Small intestine (tissue), 7 donors: ENCODE data around the gene TAX1BP1. TPM values are rescaled to one million over a fixed set of nuclear protein-coding genes. Genes with fewer than 3 reads are reported as not detected.
A peak's percentile ranks its signal among the peaks of the same experiment; 100 is the strongest.

Experiments
- DNase-seq, 2 donors: peaks; one replicate each; pipeline versions ENCODE4 v3.0.0 to v3.0.0-alpha.2; 2013
- FAIRE-seq: peaks from 2 replicates; lab custom pipeline; 2012; peaks lifted over from hg19 to GRCh38; lab: Jason Lieb, UNC
- H3K27ac ChIP-seq, 3 donors: one replicate each; pipeline ENCODE4 v1.5.1; 2013; ENCODE audit warnings: low read length in 2 of 3, mild to moderate bottlenecking in 2 of 3, control low read depth in 1 of 3, inconsistent platforms in 1 of 3, low read depth in 1 of 3, moderate library complexity in 1 of 3
- H3K27me3 ChIP-seq, 3 donors: one replicate each; pipeline ENCODE4 v1.6.1; 2013; ENCODE audit warnings: low read length in 3 of 3, inconsistent platforms in 1 of 3; ENCODE audit not compliant: control insufficient read depth in 3 of 3, insufficient read depth in 3 of 3
- H3K36me3 ChIP-seq, 3 donors: one replicate each; pipeline ENCODE4 v1.6.1; 2013; ENCODE audit warnings: low read length in 3 of 3, inconsistent platforms in 1 of 3, low read depth in 1 of 3, mild to moderate bottlenecking in 1 of 3, moderate library complexity in 1 of 3; ENCODE audit not compliant: control insufficient read depth in 3 of 3, insufficient read depth in 2 of 3
- H3K4me1 ChIP-seq, 3 donors: one replicate each; pipeline ENCODE4 v1.6.1; 2013; ENCODE audit warnings: low read length in 2 of 3, inconsistent platforms in 1 of 3, low read depth in 1 of 3, mild to moderate bottlenecking in 1 of 3, moderate library complexity in 1 of 3; ENCODE audit not compliant: control insufficient read depth in 3 of 3, insufficient read depth in 2 of 3
- H3K4me3 ChIP-seq, 3 donors: one replicate each; pipeline ENCODE4 v1.5.1; 2013; ENCODE audit warnings: low read length in 3 of 3, control low read depth in 1 of 3, inconsistent platforms in 1 of 3, low read depth in 1 of 3, mild to moderate bottlenecking in 1 of 3, moderate library complexity in 1 of 3
- H3K9me3 ChIP-seq, 2 donors: one replicate each; pipeline ENCODE4 v1.6.1; 2013; ENCODE audit warnings: low read depth in 1 of 2, low read length in 1 of 2; ENCODE audit not compliant: control insufficient read depth in 2 of 2, insufficient read depth in 1 of 2
- WGBS, 3 donors: extraction: QIAGEN DNeasy Blood & Tissue Kit; methylation state at CpG; one replicate each; pipeline ENCODE4 v1.1.7; 2013; 5-methylcytosine and 5-hydroxymethylcytosine counted together
- polyA plus RNA-seq, 4 donors: library from polyadenylated mRNA; stranded (reverse) in 3 of 4; unstranded in 1 of 4; fragments of 200-250 nt in 3 of 4; fragments of 120-200 nt in 1 of 4; gene quantifications; one replicate each; pipeline versions ENCODE4 v1.2.1 to v1.2.3, GENCODE V29; 2013
- donor health status: healthy with polysubstance abuse.
- donor health status: control.
- donor health status: control.
- donor health status: Bipolar disorder and iron deficiency.
- donor health status: healthy.

TAX1BP1 gene
- polyA plus RNA-seq, 4 donors: 60.8 to 96.6 (median 81.3) TPM

DNA sequence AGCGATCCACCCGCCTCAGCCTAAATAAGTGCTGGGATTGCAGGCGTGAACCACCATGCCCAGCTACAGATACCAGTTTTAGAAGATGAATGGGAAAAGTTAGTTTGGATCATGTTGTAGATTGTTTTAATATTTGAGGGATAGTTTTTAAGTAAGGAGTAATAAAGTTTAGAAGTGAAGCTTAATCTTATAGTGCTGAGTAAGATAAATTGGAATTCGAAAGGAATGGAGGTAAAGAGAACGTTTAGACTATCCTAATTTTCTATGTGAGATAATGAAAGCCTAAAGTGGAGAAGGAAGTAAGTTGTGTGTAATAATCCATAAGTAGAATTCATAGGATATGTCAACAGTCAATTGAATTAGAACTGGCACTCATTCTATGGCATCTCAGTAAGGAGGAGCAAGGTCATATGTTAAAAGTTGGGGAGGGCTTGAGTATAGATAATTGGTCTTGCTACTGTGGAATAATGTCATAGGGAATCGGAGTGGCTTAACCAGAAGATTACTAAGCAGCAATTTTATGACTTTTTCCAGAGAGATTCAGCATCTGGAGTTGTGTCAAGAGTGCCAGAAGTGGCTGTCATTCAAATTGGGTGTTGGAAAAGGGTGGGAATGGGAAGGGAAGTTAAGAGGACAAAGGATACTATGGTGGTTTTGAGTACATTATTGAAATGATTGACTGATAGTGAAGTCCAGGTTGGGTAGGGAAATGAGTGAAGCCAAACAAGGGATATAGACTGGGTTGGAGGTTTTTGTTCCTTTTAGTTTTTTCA is 12.1 kb downstream of the TAX1BP1 start:
- WGBS, 3 donors: 89 to 93% (median 93%) methylated on average over 6 of the region's 6 CpGs
- DNase-seq (no peak), FAIRE-seq (no peak)
- Histone ChIP-seq H3K4me1 (peaks cover 0 to 2% (median 0%) of the 10 kb centered on the region in 3 donors), H3K27me3 (no peaks in the 10 kb centered on the region), H3K9me3 (no peaks in the 10 kb centered on the region), H3K36me3 (peaks cover 0 to 13% (median 6%) of the 10 kb centered on the region in 3 donors), H3K4me3 (no peak overlapping the region), H3K27ac (no peak overlapping the region)

DNA sequence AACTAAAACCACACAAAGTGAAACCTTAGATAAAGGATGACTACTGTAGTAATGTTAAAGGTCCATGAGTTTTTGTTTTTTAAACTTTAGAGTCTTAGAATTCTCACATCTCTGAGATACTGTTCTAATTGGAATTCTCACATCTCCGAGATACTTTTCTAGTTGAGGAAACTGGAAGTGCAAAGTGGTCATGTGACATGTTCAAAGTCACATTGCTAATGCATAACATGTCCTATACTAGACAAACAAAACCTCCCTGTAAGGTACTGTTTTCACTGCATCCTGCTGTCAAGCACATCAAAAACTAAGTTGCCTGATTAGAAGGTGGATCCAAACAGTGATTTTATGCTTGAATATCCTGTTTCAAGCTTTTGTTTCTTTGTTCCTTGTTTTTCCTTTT is 13.9 kb downstream of the TAX1BP1 start:
- peaks cover 0 to 13% (median 6%) of the 10 kb centered on the region in 3 donors for H3K36me3 ChIP-seq
- H3K27ac ChIP-seq: no peak overlapping the region
- H3K4me1 ChIP-seq: no peaks in the 10 kb centered on the region
- no peaks in the 10 kb centered on the region for H3K9me3 ChIP-seq
- H3K4me3 ChIP-seq: no peak overlapping the region
- FAIRE-seq (no peak), DNase-seq (no peak)
- no peaks in the 10 kb centered on the region for H3K27me3 ChIP-seq
- 74 to 79% (median 77%) methylated on average over 1 of the region's 1 CpG for WGBS, 3 donors

- no peaks in the 10 kb centered on the region for H3K9me3 ChIP-seq
- no peak overlapping the region for H3K4me3 ChIP-seq
- H3K4me1 ChIP-seq: no peaks in the 10 kb centered on the region
- peaks cover 0 to 15% (median 6%) of the 10 kb centered on the region in 3 donors for H3K36me3 ChIP-seq
- no peak for FAIRE-seq
- no peaks in the 10 kb centered on the region for H3K27me3 ChIP-seq
- no peak for DNase-seq
- no peak overlapping the region for H3K27ac ChIP-seq
These were observed 16.3 kb downstream of the TAX1BP1 start for GRCh38 chr7:27756298-27756697.

- H3K4me3 ChIP-seq: no peak overlapping the region
- DNase-seq: no peak
- H3K9me3 ChIP-seq: no peaks in the 10 kb centered on the region
- WGBS, 3 donors: 91 to 100% (median 94%) methylated on average over 1 of the region's 1 CpG
- no peaks in the 10 kb centered on the region for H3K27me3 ChIP-seq
- H3K27ac ChIP-seq: no peak overlapping the region
- H3K4me1 ChIP-seq: no peaks in the 10 kb centered on the region
- H3K36me3 ChIP-seq: peaks cover 0 to 10% (median 4%) of the 10 kb centered on the region in 3 donors
- FAIRE-seq: no peak
These were observed 19.5 kb downstream of the TAX1BP1 start for GRCh38 chr7:27759491-27759890.

GRCh38 chr7:27762062-27762461 is 22.1 kb downstream of the TAX1BP1 start:
- H3K4me3 ChIP-seq: no peak overlapping the region
- DNase-seq: no peak
- no peaks in the 10 kb centered on the region for H3K4me1 ChIP-seq
- H3K36me3 ChIP-seq: peaks cover 3 to 16% (median 6%) of the 10 kb centered on the region in 3 donors
- H3K27me3 ChIP-seq: no peaks in the 10 kb centered on the region
- H3K27ac ChIP-seq: no peak overlapping the region
- WGBS, 3 donors: 36 to 74% (median 55%) methylated on average over 1 of the region's 1 CpG
- no peak for FAIRE-seq
- no peaks in the 10 kb centered on the region for H3K9me3 ChIP-seq

DNA sequence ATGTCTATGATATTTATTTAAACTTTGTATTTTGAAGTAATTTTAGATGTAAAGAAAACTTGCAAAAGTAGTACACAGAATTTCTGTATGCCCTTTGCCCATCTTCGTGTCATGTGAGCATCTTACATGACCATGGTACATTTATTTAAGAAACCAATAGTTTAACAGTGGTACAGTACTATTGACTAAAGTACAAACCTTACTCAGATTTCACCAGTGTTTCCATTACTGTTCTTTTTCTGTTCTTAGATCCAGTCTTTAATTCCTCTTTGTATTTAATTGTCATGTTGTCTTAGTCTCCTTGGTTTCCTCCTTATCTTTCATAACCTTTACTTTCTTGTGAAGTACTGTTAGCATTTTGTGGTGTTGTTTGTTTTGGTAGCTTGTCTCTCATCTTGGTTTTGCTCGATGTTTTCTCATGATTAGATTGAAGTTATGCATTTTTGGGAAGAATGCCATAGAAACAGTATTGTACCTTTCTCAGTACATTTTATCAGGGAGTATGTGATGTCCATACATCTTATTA is 24.1 kb downstream of the TAX1BP1 start:
- H3K27me3 ChIP-seq: no peaks in the 10 kb centered on the region
- H3K4me1 ChIP-seq: no peaks in the 10 kb centered on the region
- FAIRE-seq: no peak
- peak overlapping the region in 1 of 3 donors; percentile 23 for H3K27ac ChIP-seq
- peaks cover 3 to 16% (median 4%) of the 10 kb centered on the region in 3 donors for H3K36me3 ChIP-seq
- H3K9me3 ChIP-seq: no peaks in the 10 kb centered on the region
- no peak overlapping the region for H3K4me3 ChIP-seq
- DNase-seq: peak in 1 of 2 donors; percentile 40
- WGBS, 3 donors: 31 to 58% (median 49%) methylated on average over 2 of the region's 2 CpGs

GRCh38 chr7:27765841-27766240 is 25.9 kb downstream of the TAX1BP1 start:
- WGBS, 3 donors: 97 to 98% (median 98%) methylated on average over 11 of the region's 11 CpGs
- no peak overlapping the region for H3K27ac ChIP-seq
- FAIRE-seq (no peak), DNase-seq (no peak)
- no peak overlapping the region for H3K4me3 ChIP-seq
- no peaks in the 10 kb centered on the region for H3K4me1 ChIP-seq
- peaks cover 5 to 10% (median 6%) of the 10 kb centered on the region in 3 donors for H3K36me3 ChIP-seq
- H3K9me3 ChIP-seq: no peaks in the 10 kb centered on the region
- no peaks in the 10 kb centered on the region for H3K27me3 ChIP-seq

- no peak for DNase-seq
- no peak overlapping the region for H3K27ac ChIP-seq
- H3K9me3 ChIP-seq: no peaks in the 10 kb centered on the region
- no peaks in the 10 kb centered on the region for H3K4me1 ChIP-seq
- peaks cover 6 to 10% (median 9%) of the 10 kb centered on the region in 3 donors for H3K36me3 ChIP-seq
- H3K4me3 ChIP-seq: no peak overlapping the region
- no peak for FAIRE-seq
- no peaks in the 10 kb centered on the region for H3K27me3 ChIP-seq
These were observed 27.4 kb downstream of the TAX1BP1 start for GRCh38 chr7:27767374-27767773.
